NCI-H69 (cell line): ENCODE data around the gene ARSK.
"Not testable (repeated sequence)": the region's sequence is repeated elsewhere in the genome, so short reads cannot be mapped to it uniquely, and the experiment has no call there.

ENCODE experiments used
- DNase-seq: peaks from one replicate; lab custom pipeline; 2025; lab: John Stamatoyannopoulos, UW

Gene ARSK

DNA sequence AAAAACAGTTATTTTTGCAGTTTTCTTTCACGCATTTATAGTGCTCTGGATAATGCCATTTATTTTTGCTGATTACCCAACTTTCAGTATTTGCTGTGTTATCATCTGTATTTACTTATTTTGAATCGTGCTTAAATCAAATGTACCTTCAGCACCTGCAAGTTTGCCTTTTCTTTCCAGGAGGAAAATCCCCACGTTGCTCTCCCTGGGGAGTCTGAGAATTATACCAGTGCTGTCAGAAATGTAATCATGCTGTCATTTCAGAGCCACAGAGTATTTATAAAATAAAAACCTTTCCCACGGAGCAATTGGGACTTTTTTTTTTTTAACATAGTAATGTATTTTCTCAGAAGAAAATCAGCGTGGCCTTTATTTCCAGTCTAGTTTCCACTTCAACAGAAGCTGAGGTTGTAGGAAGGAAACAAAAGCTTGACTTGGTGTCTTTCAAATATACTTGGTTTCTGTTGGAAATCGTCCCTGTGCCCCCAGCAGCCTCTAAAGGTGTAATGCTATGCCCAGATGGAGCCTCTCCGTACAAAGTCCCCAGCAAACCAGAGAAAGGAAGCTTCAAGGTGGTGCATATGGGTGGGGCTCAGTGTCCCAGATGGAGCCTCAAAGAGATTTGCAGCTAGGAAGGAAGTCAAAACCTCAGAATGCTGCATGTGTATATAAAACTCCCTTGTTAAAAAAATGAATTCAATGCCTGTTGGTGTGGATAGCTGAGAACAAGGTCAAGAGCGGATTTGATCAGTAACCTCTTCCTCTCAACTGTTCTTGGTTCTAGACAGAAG is 67.1 kb downstream of the ARSK start:
- DNase-seq = peak; percentile 57

DNA sequence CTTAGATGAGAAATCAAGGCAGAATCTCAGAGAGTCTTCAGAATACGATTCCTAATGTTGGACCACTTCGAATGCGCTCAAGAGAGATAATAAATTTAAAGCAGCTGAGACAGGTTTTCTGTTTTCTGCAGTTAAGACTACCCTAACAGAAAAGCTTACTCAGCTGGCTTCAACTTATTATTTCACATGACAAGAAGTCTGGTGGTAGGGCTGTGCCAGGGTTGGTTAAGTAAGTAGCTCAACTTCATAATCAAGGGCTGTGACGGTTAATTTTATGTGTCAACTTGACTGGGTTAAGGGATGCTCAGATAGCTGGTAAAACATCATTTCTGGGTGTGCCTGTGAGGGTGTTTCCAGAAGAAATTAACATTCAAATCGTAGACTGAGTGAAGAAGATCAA is 68.8 kb downstream of the ARSK start:
- DNase-seq = no peak

DNA sequence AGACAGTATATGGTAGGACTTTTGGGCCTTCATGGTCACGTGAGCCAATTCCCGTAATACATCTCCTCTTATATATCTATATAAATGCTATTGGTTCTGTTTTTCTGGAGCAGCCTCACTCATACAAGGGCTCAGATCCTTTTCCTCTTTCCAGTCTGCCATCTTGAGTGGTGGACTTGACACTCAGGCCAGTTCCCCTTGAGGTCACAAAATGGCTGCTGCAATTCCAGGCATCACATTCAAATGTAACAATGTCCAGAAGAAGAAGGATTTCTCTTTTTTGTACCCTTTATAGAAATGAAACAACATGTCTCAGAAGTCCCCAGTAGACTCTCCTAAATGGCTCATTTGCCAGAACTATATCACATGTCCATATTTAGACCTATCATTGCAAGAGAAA is 69.5 kb downstream of the ARSK start:
- no peak for DNase-seq

DNA sequence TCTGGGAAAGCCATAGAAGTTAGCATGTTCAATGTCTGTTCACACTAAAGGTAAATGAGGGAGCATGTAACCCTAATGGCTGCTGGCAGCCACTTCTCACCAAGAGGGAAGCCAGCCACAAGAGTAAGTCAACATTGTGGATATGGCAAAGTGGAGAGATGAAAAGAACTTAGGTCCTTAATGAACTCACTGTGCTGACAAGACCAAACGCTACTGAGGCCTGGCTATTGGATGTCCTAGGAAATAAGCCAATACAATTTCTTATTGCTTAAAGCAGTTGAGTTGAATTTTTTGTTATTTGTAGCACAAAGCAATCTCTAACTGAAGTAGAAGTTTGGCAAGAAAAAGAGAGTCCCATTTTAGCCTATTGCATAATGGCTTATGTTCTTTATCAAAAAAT is 71.8 kb downstream of the ARSK start:
- no peak for DNase-seq

DNA sequence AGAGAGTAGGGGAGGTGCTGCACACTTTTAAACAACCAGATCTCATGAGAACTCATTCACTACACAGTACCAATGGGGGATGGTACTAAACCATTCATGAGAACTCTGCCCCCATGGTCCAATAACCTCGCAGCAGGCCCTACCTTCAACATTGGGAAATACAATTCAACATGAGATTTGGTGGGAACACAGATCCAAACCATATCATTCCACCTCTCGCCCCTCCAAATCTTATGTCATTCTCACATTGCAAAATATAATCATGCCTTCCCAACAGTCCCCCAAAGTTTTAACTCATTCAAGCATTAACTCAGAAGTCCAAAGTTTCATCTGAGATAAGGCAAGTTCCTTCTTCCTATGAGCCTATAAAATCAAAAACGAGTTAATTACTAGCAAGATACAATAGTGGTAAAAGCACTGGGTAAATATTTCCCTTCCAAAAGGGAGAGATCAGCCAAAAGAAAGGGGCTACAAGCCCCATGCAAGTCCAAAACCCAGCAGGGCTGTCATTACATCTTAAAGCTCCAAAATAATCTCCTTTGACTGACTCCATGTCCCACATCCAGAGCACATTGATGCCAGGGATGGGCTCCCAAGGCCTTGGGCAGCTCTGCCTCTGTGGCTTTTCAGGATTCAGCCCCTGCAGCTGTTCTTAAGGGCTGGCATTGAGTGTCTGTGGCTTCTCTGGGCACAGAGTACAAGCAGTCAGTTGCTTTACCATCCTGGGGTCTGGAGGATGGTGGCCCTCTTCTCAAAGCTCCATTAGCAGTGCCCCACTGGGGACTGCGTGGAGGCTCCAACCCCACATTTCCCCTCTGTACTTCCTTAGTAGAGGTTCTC is 73.3 kb downstream of the ARSK start:
- no peak for DNase-seq

DNA sequence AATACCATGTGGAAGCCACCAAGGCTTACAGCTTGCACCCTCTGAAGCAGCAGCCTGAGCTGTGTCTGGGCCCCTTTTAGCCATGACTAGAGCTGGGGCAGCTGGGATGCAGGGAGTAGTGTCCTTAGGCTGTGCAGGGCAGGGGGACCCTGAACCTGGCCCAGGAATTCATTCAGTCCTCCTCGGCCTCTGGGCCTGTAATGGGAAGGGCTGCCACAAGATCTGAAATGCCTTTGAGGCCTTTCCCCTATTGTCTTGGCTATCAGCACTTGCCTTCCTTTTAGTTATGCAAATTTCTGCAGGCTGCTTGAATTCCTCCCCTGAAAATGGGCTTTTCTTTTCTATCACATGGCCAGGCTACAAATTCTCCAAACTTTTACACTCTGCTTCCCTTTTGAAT is 74.0 kb downstream of the ARSK start:
- no peak for DNase-seq

DNA sequence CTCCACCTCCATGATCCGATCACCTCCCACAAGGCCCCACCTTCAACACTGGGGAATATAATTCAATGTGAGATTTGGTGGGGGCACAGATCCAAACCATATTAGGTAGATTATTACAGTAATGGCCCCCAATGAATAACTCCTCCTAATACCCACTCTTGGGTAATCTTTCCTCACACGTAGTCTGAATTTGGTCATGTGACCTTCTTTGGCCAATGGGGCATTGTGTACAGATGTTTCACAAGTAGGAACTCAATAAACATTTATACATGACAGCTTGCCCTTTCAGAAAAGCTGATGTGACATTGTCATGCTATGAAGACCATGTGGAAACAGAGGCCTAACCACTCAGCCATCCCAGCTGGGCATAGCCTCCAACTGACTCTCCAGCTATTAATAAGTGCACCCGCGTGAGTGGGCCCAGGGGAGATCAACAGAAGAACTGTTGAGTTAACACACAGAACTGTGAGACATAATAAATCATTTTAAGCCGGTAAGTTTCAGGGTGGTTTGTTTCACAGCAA is 75.6 kb downstream of the ARSK start:
- no peak for DNase-seq

DNA sequence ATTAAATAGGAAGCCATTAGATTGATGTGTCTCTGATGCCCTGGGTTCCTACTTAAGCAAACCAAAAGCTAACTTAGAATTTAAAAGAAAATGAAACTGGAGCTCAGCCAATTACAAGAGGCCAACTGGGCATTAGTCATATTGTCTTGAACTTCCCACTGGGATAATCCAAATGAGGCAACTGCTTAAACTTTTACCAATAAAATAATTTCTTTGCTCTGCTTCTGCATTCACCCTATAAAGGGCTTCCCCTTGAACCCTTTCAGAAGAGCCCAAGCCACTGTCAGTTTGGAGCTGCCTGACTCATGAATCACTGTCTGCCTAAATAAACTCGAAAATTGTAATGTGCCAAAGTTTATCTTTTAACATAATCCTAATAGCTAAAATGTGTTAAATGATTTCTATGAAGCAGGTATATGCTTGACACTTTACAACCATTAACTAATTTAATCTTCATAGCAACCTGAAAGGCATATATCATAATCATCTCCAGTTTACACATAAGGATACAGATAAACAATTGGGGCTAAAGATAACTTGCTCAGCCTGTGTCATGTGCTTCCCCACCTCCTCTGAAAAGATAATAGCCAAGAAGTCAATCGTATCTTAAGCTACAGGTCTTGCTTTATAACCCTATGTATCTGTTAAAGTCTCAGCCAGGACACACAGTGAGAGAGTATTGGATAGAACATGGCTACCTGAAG is 76.5 kb downstream of the ARSK start:
- no peak for DNase-seq

DNA sequence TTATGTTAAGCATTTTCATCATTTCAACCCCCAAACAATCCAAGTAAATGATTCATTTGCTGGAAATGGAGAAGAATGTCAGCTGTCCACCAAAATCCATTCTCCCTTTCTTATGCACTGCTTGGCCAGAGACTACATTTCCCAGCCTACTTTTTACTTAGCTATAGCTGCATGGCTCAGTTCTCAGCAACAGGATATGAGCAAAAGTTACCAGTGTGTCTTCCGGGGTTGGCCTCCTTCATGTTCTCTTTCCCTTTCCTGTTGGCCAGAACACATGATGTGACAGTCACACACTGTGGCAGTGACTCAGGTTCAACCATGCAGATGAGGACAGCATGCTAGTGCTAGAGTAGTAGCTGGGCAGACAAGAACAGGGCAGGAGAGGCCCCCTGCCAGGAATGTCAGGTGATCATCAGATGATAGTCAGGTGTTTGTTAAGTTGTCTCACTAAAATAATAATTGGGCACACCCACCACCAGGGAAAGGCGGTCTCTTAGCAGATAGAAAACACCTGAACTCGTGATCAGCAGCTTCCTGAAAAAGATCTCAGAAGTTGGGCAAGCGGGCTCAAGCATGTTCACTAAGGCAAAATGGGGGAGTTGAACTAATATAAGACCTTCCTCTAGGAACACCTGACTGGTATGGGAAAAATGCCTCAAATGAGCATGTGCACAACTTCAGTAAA is 77.2 kb downstream of the ARSK start:
- DNase-seq = no peak

DNA sequence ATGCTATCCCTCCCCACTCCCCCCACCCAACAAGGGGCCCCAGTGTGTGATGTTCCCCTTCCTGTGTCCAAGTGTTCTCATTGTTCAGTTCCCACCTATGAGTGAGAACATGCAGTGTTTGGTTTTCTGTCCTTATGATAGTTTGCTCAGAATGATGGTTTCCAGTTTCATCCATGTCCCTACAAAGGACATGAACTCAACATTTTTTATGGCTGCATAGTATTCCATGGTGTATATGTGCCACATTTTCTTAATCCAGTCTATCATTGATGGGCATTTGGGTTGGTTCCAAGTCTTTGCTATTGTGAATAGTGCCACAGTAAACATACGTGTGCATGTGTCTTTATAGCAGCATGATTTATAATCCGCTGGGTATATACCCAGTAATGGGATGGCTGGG is 78.0 kb downstream of the ARSK start:
- DNase-seq = not testable (repeated sequence)

DNA sequence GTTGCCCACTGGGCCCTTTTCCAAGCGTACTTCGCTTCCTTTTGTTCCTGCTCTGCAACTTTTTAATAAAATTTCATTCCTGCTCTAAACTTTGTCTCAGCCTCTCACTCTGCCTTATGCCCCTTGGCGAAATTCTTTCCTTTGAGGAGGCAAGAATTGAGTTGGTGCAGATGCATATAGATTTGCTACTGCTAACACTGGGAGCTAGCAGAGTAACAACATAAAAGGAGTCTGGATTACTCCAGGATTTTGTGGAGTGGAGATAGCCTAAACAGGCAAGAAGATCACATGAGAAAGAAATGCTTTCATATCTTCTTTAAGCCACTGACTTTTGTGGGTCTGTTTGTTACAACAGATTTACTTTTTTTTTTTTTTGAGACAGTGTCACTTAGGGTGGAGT is 78.8 kb downstream of the ARSK start:
- DNase-seq = no peak

DNA sequence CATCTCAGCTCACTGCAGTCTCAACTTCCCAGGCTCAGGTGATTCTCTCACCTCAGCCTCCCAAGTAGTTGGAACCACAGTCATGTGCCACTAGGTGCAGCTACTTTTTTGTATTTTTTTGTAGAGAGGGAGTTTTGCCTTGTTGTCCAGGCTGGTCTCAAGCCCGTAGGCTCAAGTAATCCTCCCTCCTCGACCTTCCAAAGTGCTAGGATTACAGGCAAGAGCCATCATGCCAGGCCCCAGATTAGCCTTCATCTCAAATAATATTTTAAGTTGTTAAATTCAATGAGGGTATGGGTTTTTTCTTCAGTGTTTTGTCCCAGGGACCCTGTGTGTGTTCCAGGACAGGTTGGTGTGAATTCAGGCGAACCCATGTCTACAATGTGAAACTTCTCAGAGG is 79.2 kb downstream of the ARSK start:
- DNase-seq = no peak

DNA sequence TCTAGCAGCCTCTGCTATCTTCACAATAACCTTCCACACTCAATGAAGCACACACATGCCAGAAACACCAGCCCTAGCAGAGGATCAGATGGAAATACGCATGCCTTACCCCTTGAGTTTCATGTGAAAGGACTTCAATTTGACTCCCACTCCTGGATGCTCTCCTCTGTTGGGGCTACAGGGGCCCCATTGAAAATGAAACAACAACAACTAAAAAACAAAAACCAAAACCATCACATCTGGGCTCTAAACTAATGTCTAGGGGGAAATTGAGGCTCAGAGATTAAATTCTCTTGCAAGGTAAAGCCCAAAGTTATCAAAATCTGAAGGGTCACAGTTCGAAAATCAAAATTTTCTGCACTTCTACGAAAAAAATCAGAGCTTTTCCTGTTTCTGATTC is 83.7 kb downstream of the ARSK start:
- DNase-seq = no peak

DNA sequence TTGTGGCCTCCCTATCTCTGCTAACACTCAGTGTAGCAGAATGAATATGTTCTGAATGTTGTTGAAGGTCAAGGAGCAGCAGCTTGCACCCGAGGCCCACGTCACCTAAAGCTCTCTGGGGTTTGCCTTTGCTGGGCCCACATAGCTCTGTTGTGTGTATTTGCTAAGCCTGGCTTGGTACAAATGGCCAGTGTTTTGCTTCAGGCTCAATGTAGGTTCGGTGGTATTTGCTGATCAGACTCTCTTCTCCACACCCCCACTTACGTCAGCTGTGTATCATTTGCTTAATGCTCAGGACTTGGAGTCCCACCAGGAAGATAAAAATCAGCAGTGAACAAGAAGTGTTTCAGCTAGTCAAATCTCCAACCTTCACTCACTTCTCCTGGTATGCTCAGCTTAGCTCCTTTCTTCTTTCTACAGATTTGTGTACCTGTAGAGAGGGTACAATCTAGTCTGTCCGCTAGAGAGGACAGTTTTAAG is 86.9 kb downstream of the ARSK start:
- DNase-seq = no peak

DNA sequence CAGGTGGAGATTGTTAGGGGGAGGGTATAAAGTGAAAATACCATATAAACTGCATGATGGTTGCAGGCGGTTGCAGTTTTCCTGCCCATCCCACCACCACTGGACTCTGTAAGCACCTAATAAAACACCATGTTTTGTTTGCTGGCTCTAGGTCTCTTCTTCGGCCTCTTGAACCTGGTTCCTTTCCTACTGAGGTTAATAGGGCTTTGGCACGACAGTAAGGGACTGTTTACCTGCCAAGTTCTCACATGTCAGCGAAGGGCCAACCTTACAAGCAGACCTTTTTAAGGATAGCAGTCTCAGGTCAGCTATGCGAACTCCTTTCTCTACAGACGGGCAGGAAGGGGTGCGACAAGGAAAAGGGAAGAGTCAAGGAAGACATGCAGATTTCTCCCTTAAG is 88.3 kb downstream of the ARSK start:
- no peak for DNase-seq

DNA sequence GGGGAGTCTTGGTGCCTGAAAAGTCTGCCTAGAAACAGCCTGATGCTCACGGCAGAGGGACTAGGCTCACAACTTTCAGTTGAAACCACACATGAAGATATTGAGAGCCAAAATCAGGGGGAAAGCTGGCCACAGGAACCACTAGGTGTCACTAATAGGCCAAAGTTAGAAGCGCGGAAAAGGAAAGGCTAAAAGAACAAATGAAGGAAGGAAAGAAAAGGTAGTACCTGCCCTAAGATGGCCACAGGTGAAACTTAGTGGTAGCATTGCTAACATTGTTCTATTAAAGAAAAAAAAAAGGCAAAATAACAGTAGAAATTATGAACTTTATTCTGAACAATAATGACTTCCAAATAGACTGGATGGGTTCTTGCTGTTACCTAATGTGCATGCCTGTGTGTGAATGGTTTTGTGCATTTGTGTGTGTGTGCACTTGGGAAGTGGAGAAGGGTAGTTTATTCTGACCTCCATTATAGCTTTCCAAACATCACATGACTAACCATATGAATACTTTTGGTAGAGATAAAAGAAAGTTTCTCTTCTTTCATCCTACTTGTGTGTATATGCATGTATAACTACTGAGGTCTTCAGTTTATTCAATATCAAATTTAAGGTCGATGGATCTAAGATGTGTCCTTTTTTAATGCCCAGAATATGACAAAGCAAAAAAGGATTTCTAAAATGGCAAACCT is 89.6 kb downstream of the ARSK start:
- peak; percentile 86 for DNase-seq

DNA sequence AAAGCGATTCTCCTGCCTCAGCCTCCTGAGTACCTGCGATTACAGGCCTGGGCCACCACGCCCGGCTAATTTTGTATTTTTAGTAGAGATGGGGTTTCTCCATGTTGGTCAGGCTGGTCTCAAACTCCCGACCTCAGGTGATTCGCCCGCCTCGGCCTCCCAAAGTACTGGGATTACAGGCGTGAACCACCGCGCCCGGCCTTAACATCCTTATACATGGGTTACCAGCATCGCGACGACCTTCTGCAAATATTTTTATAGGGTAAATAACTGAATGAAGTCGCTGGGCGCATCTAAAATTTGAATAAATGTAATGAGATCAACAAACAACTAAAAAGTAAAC is 91.3 kb downstream of the ARSK start:
- not testable (repeated sequence) for DNase-seq

DNA sequence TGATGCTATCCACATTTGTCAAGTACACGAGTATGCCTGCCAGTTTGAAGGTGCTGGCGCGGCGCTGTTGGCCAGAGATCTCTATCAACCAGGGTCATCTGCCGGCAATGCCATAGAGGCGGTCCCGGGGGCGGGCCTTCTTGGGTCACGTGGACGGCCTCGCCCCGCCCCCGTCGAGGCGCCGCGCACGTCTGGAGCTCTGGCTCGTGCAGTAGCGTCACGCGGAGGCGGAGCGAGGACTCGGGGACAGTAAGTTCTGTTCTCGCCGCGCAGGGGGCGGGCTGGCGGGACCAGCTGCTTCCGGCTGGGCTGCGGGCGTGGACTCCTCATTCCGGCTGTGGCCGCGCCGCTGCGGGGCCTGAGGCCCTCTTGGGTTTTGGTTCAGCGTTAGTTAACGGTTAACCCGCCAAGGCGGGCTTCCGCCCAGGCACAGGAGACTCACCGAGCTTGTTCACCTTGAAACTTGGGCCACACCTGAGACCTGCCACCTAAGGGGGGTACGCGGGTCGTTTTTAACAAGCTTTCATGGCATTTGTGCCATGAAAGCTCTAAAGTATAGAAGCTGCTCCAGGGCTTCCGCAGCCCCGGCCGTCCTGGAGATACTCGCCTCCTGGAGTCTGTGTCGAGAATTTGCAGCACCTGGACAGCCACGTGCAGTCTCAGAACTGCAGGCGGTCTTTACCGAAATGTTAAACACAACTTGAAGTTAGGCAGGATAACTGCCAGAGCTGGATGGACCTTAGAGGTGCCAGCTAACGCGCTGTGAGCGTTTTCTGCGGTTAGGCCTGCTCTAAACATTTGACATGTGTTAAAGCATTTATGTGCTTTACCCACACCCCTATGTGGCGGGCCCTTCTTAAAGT is 91.9 kb downstream of the ARSK start, which contains the start of gene RFESD:
TSS of gene RFESD (plus strand) at position 209 of the 863 bp plus-strand sequence. CDS start 5,495 bp downstream, outside the sequence.
- peak; percentile 100 for DNase-seq

DNA sequence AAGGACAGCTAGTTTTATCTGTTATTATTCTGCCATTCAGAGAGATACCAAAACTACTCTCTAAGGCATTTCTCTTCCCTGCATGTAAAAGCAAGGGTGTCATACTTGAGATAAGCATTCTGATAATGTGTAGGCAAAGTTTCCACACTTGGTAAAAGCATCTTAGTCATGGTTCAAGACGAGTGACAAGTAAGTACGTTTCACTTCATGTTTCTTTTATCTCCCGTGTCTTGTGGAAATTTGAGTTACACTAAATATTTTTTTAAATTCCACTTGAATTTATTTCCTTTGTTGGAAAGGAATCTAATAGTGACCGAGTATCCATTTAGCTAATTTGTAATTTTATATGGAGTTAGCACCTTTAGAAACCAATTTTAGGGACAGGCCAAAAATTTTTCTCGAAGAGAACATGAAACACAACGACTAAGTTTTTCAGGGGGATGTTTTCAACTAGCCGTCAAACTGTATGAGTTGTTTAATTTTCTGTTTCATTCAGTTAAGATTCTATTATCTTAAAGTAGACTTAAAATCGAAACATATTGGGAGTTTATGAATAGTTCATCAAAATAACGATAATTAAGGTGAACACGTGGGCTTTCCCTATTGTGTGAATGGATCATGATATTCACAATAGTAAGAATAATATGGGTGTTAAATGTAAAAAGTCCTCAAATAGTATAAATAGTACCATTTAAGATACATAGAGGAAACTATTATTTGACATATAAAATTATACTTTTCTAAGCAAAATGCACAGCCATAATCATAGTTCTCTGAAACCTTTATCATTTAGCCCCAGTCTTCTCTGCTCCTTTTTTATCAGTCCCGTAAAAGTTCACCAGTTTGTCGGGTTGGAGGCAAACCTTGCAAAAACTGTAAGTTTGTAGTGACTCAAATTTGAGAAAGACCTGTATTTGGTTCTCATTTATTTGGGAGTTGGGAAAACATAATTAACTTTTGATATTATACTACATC is 93.3 kb downstream of the ARSK start:
- peak; percentile 50 for DNase-seq
